GM19238 (cell line): ENCODE measurements around the gene PKD2.
"Not testable (repeated sequence)": the region's sequence is repeated elsewhere in the genome, so short reads cannot be mapped to it uniquely, and the experiment has no call there.

ENCODE experiments used
- DNase-seq: peaks from one replicate; pipeline ENCODE4 v3.0.0; 2011; ENCODE audit warnings: low spot score; ENCODE audit not compliant: insufficient read length

Gene PKD2

DNA sequence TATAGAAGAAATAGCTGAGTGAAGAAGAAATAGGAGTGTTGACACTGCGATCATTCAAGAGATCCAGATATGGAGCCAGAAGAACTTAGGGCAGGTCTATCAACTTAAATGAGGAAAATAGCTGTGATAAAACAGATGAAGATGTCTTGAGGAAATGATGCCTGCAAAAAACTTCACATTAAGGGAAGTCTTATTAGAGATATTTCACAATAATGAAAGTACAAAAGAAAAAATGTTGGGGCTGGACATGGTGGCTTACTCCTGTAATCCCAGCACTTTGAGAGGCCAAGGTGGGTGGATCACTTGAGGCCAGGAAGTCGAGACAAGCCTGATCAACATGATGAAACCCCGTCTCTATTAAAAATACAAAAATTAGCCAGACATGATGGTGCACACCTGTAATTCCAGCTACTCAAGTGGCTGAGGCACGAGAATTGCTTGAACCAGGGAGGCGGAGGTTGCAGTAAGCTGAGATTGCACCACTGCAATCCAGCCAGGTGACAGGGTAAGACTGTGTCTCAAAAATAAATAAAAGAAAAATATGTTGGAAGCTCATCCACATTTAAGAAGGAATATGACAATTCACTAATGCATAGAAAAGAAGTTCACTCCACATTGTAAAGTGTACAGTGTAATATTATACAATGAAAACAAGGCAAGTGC lies 56.3 kb downstream of the PKD2 start:
- DNase-seq, result no peak

GRCh38 chr4:88064410-88064809 lies 57.0 kb downstream of the PKD2 start:
- DNase-seq, result no peak

DNA sequence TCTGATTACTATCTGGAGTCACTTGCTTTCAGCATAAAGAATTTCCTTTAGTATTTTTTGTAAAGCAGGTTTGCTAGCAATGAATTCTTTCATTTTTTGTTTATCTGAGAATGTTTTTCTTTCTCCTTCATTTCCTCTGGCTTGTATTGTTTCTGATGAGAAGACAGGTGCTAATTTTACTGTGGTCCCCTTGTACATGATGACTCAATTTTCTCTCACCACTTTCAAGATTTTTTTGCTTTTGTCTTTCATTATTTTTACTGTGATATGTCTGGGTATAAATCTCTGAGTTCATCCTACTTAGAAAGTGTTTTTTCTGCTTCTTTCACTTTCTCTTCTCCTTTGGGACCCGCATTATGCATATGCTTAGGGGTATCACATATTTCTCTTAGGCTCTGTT lies 62.6 kb downstream of the PKD2 start:
- DNase-seq, result no peak

- DNase-seq, result no peak
These were observed 67.9 kb downstream of the PKD2 start for GRCh38 chr4:88075336-88075735.

DNA sequence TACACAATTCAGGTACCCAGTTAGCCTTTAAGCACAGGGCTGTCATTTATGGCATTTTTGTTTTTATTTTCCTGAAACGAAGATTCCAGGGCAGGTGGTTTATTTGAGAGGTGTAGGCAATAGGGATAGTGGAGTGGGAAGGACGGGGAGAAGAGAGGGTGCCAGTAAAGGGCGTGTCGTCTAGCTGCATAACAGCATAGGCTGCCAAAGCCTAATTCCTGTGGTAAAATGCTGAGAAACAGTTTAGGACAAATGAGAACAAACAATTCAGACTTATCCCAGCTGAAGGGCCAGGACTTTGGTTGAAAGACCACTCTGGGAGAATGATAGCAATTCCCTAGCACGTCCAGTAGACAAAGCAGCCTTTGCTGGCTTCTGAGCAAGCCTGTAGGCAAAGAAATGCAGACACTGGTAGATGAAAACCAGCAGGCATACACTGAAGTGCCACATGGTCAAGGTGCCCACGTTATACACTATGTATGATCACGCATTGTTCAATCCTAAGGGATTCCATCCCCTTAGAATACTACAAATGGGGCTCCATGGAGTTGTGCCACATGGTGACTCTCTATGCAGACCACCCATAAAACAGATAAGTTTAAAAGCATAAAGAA lies 70.6 kb downstream of the PKD2 start:
- no peak for DNase-seq

GRCh38 chr4:88078579-88078978 lies 71.1 kb downstream of the PKD2 start:
- DNase-seq, result no peak

DNA sequence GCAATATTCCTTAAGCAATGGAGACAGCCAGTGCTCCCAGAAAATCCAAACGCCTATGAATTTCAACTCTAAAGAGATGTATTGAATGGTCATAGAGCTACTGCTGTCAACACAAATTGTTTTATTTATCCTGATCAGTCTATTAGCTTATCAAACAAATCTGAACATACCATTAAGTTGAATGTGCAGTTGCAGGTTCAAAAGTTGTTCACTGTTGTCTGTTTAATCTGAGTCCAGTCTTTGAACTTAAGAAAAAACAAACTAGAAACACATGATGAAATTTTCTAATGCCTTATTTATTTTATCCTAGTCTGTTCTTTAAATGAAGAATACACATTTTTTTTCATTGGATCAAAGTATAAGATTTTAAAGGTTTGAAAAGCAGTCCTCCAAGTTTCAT lies 73.2 kb downstream of the PKD2 start:
- DNase-seq, result no peak

- DNase-seq, result no peak
These were observed 79.6 kb downstream of the PKD2 start for GRCh38 chr4:88087004-88087403.

DNA sequence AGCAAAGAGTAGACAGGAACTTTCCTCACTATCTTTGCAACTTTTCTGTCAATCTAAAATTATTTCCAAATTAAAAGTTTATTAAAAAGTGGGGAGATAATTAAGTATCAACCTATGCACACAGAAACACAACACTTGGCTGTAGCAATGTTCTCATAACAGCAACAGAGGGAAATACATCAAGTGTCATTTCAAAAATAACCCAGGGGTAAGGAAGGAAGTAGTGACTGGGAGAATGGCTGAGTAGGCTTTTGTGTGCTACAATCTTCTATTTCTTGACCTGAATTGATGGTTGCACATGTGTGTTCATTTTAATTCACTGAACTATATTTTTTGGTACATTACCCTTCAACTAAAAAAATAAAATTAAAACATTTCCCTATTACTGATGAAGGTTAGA lies 83.5 kb downstream of the PKD2 start:
- DNase-seq, result no peak

DNA sequence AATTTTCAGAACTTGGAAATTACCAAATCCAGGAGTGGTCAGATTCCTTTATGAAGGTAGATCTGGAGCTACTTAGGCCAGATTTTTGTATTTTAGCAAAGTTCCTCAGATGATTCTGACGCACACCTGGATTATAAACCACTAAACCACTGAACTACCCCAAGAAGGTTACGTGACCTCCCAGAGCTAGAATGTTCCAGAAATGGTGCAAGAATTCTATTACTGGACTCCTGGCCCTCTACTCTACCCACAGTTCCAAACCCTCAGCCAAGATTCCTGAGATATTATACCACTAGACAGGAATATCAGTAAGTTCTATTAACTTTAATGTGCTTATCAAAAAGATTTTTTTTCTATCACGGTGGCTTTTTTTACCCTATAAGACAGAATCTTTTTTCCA lies 83.9 kb downstream of the PKD2 start:
- no peak for DNase-seq

GRCh38 chr4:88093874-88094273 lies 86.4 kb downstream of the PKD2 start:
- no peak for DNase-seq

DNA sequence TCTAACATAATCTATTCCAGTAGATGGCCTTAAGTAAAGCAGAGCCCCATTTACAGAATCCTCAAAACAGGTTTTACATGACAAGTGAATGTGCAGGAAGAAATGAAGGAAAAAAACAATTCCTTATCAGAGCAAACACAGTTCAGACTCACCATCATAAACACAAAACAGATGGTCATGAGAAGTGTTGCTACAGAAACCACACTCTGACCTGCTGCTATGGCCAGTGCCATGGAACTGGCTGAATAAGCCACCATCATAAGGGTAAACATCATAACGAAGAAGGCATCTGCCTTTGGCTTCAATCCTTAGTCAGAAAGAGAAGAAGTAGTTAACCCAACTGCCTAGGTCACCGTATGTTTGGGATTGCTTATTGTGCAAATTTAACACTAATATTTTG lies 89.9 kb downstream of the PKD2 start:
- DNase-seq, result no peak

GRCh38 chr4:88097781-88098180 lies 90.3 kb downstream of the PKD2 start:
- DNase-seq, result no peak

GRCh38 chr4:88098993-88099752 lies 91.7 kb downstream of the PKD2 start:
- DNase-seq, result no peak

- no peak for DNase-seq
These were observed 93.7 kb downstream of the PKD2 start for GRCh38 chr4:88101165-88101564.

GRCh38 chr4:88102026-88102425 lies 94.6 kb downstream of the PKD2 start:
- no peak for DNase-seq

DNA sequence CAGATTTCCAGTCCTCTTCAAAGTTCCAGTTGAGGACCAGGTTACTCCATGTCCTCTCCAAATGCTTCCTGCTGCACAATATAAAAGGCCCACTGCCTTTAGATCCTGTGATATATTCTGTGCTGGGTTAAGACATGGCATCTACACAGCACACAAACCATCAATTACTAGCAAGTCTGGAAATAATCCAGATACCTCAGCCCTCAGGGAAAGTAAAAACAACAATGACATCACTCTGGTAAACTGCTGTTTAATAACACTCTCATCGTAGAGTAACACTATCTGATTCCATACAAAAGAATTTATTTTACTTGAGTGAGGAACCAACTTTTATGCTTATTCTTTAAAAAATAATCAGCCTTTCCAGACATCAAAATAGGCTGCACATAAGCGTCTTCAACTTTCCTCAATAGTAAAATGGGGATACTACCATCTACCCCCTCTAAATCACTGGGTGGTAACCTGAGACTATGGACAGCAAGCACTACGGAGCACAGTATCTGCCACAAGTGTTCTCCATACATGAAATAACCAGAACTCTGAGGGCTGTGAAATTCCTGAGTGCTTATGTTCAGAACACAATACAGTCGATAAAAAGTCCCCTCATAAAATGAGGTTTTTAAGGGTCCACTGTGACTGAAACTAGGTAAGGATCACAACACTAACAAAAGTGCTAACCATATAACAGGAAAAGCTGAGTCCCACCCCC lies 97.6 kb downstream of the PKD2 start:
- no peak for DNase-seq

DNA sequence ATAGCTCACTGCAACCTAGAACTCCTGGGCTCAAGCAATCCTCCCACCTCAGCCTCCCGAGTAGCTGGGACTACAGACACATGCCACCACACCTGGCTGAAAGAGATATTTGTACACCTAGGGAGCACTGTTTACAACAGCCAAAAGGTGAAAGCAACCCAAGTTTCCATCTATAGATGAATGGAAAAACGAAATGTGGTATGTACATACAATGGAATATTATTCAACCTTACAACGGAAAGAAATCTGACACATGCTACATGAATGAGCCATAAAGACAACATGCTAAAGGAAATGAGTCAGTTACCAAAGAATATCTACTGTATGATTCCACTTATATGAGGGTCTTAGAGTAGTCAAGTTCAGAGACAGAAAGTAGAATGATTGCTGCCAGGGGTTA lies 98.8 kb downstream of the PKD2 start:
- no peak for DNase-seq

DNA sequence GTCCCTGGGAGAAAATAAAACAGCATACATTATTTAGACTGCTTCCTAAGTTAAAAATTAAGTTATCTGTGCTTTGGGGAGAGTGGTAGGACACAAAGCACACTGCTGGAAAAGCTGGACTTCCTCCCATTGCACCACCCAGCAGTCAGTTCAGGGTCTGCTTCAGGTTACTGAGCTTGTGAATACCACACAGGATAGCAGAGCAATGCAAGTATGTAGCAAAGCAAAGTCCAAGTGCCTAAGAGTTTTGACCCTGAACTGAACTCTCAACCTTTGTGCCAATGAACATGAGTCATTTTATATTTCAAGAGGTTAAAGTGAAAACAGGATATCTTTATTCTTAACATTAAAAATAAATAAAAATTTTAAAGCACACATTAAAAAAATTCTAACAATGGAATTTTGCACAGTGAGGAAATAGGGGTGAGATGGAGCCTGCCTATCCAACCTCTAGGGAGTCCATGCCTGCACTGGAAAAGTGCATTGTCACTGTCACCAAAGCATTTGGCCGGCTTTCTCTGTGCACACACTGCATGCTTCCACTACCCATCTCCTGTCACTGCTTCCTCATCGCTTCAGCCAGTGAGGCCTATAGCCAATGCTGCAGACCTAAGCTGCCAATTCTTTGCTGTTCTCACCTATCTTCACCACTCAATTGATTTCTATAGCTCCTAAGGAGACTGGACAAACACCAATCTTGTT lies 100.1 kb downstream of the PKD2 start:
- DNase-seq, result no peak

DNA sequence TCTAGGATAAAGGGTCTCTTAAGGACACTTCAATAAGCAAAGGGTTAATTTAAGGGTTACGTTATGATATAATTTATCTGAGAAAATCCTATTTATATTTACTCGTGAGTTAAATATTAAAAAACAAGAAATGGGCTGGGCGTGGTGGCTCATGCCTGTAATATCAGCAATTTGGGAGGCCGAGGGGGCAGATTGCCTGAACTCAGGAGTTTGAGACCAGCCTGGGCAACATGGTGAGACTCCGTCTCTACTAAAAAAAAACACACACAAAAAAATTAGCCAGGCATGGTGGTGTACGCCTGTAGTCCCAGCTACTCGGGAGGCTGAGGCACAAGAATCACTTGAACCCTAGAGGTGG lies 100.7 kb downstream of the PKD2 start:
- DNase-seq, result not testable (repeated sequence)

GRCh38 chr4:88108747-88109122 lies 101.3 kb downstream of the PKD2 start:
- no peak for DNase-seq
